Effector memory CD4-positive, alpha-beta T cell (primary cell): ENCODE results near the gene ABCB6.

Experiments used
- DNase-seq, 3 donors: peaks; one replicate each; pipeline ENCODE4 v3.0.0-alpha.2; 2020
- H3K27ac ChIP-seq: 2 replicates; pipeline ENCODE4 v1.7.0; 2013; ENCODE audit warnings: mild to moderate bottlenecking, low read length, moderate library complexity; ENCODE audit not compliant: insufficient read depth, poor library complexity, severe bottlenecking
- H3K27me3 ChIP-seq: replicated peaks from 2 replicates; pipeline ENCODE4 v1.7.0; 2013; ENCODE audit warnings: mild to moderate bottlenecking, low read length; ENCODE audit not compliant: insufficient read depth, control insufficient read depth, poor library complexity, severe bottlenecking
- H3K36me3 ChIP-seq: 2 replicates; pipeline ENCODE4 v1.7.0; 2013; ENCODE audit warnings: mild to moderate bottlenecking, low read length, moderate library complexity; ENCODE audit not compliant: control insufficient read depth, insufficient read depth
- H3K4me1 ChIP-seq: 2 replicates; pipeline ENCODE4 v1.7.0; 2013; ENCODE audit warnings: low read length, mild to moderate bottlenecking; ENCODE audit not compliant: control insufficient read depth, insufficient read depth, poor library complexity, severe bottlenecking
- H3K4me3 ChIP-seq: 2 replicates; pipeline ENCODE4 v1.7.0; 2013; ENCODE audit warnings: low read length, low read depth, mild to moderate bottlenecking; ENCODE audit not compliant: insufficient read depth, poor library complexity, severe bottlenecking
- H3K9me3 ChIP-seq: 2 replicates; pipeline ENCODE4 v1.7.0; 2013; ENCODE audit warnings: mild to moderate bottlenecking, low read length, moderate library complexity; ENCODE audit not compliant: control insufficient read depth

The ABCB6 gene

DNA sequence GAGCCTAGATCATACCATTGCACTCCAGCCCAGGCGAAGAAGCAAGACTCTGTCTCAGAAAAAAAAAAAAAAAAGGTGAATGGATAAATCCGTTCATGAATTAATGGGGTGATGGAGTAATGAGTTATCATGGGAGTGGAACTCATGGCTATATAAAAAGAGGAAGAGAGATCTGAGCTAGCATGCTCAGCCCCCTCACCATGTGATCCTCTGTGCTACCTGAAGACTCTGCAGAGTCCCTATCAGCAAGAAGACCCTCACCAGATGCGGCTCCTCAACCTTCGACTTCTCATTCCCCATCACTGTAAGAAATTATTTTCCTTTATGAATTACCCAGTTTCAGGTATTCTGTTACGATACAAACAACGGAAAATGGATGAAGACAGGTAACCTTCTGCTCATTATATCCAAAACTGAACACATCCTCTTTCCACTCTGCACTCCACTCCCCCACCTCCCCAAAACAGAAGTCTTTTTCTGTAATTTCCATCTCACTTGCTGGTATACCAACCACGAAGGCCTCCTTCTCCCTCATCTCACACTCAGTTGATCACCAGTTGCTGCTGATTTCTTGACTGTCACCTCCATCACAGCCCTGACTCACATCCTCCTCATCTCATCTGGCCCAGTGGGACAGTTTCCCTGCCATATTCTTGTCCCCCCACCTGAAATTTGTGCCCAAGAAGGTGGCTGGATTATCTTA, 31.9 kb downstream of the ABCB6 start:
- peaks cover 3% of the 10 kb centered on the region for H3K4me1 ChIP-seq
- no peaks in the 10 kb centered on the region for H3K27me3 ChIP-seq
- peaks cover 25% of the 10 kb centered on the region for H3K36me3 ChIP-seq

GRCh38 chr2:219184121-219184520, 34.6 kb downstream of the ABCB6 start:
- Histone ChIP-seq H3K9me3 (no peaks in the 10 kb centered on the region), H3K36me3 (peaks cover 45% of the 10 kb centered on the region), H3K27ac (no peak overlapping the region), H3K4me3 (no peak overlapping the region), H3K4me1 (peaks cover 10% of the 10 kb centered on the region), H3K27me3 (no peaks in the 10 kb centered on the region)
- no peak for DNase-seq

More for the DNA sequence above, 31.9 kb downstream of the ABCB6 start:
- H3K4me3 ChIP-seq = no peak overlapping the region
- no peak for DNase-seq
- no peak overlapping the region for H3K27ac ChIP-seq
- no peaks in the 10 kb centered on the region for H3K9me3 ChIP-seq

DNA sequence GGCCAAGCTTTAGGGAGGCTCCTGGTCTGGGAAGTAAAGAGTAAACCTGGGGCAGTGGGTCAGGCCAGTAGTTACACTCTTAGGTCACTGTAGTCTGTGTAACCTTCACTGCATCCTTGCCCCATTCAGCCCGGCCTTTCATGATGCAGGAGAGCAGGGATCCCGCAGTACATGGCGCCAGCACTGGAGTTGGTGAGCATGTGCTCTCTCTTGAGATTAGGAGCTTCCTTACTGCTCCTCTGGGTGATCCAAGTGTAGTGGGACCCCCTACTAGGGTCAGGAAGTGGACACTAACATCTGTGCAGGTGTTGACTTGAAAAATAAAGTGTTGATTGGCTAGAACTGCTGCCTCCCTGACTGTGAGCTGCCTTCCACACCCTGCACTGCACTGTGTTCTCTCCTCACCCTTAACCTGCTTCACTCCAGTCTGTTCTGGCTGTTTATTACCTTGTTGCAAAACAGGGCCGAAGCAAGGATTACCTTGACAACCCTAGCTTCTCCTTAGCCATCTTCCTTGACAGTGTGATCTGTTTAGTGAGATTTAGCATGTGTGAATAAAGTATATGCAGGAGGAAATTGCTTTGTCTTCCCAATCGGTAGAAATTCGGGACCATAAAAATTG, 35.5 kb downstream of the ABCB6 start:
- H3K4me3 ChIP-seq = no peak overlapping the region
- no peak for DNase-seq
- H3K4me1 ChIP-seq = peaks cover 16% of the 10 kb centered on the region
- no peaks in the 10 kb centered on the region for H3K27me3 ChIP-seq
- H3K9me3 ChIP-seq = no peaks in the 10 kb centered on the region
- no peak overlapping the region for H3K27ac ChIP-seq
- peaks cover 45% of the 10 kb centered on the region for H3K36me3 ChIP-seq

- H3K27me3 ChIP-seq = no peaks in the 10 kb centered on the region
- no peaks in the 10 kb centered on the region for H3K9me3 ChIP-seq
- H3K27ac ChIP-seq = no peak overlapping the region
- DNase-seq = no peak
- H3K4me1 ChIP-seq = peaks cover 19% of the 10 kb centered on the region
- peaks cover 45% of the 10 kb centered on the region for H3K36me3 ChIP-seq
- no peak overlapping the region for H3K4me3 ChIP-seq
Observed at GRCh38 chr2:219182331-219183150, 36.2 kb downstream of the ABCB6 start.

DNA sequence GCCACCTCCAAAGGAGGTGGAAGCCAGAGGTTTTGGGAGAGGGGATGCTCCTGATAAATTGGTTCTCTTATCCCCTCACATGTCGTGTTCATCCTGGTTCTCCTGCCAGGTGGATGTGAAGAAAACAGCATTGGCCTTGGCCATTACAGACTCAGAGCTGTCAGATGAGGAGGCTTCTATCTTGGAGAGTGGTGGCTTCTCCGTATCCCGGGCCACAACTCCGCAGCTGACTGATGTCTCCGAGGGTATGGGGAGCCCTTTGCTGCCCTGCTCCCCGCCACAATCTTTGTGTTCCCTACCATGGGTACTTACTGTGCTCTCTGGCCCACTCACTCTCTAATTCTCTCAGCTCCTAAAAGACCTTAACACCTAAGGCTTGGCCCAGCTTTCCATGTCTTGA, 37.2 kb downstream of the ABCB6 start:
- Histone ChIP-seq H3K4me1 (peaks cover 25% of the 10 kb centered on the region), H3K9me3 (no peaks in the 10 kb centered on the region), H3K27me3 (no peaks in the 10 kb centered on the region), H3K27ac (no peak overlapping the region), H3K36me3 (peaks cover 45% of the 10 kb centered on the region), H3K4me3 (no peak overlapping the region)
- DNase-seq = no peak

DNA sequence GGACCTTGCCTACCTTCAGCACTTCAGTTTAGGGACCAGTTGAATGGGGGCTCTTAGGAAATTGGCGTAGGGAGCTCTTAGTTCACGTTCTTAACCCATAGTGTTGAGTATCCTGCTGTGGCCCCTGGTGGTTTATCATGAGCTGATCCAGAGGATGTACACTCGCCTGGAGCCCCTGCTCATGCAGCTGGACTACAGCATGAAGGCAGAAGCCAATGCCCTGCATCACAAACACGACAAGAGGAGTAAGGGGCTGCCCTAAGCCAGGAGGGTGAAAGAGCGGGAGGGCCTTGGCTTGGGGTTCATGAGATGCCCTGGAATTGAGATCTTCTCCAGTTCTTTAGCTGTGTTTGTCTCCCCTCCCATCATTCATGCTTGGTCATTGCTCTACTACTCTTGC, 37.8 kb downstream of the ABCB6 start:
- Histone ChIP-seq H3K36me3 (peaks cover 45% of the 10 kb centered on the region), H3K4me1 (peaks cover 31% of the 10 kb centered on the region), H3K27ac (no peak overlapping the region), H3K27me3 (no peaks in the 10 kb centered on the region), H3K4me3 (no peak overlapping the region), H3K9me3 (no peaks in the 10 kb centered on the region)
- no peak for DNase-seq

GRCh38 chr2:219179601-219180465, 38.9 kb downstream of the ABCB6 start:
- Histone ChIP-seq H3K36me3 (peaks cover 43% of the 10 kb centered on the region), H3K4me1 (peaks cover 39% of the 10 kb centered on the region), H3K27ac (no peak overlapping the region), H3K4me3 (no peak overlapping the region), H3K9me3 (no peaks in the 10 kb centered on the region), H3K27me3 (no peaks in the 10 kb centered on the region)
- no peak for DNase-seq

- Histone ChIP-seq H3K27me3 (no peaks in the 10 kb centered on the region), H3K4me1 (peaks cover 46% of the 10 kb centered on the region), H3K4me3 (peak overlapping the region; percentile 82), H3K9me3 (no peaks in the 10 kb centered on the region), H3K36me3 (peaks cover 51% of the 10 kb centered on the region), H3K27ac (peak overlapping the region; percentile 99)
- peak in 2 of 3 donors; percentile 35 to 43 for DNase-seq
Observed at GRCh38 chr2:219178377-219179175, 40.2 kb downstream of the ABCB6 start.
